NT2/D1 (cell line): ENCODE data around the gene CYSTM1.

Experiments
- YY1 ChIP-seq: IDR thresholded peaks from 2 replicates; pipeline ENCODE4 v1.6.1; 2011; ENCODE audit not compliant: insufficient read length, insufficient read depth
- ZNF274 ChIP-seq: IDR thresholded peaks from 2 replicates; pipeline ENCODE4 v1.6.1; 2011; ENCODE audit warnings: mild to moderate bottlenecking, low read depth, low read length

DNA sequence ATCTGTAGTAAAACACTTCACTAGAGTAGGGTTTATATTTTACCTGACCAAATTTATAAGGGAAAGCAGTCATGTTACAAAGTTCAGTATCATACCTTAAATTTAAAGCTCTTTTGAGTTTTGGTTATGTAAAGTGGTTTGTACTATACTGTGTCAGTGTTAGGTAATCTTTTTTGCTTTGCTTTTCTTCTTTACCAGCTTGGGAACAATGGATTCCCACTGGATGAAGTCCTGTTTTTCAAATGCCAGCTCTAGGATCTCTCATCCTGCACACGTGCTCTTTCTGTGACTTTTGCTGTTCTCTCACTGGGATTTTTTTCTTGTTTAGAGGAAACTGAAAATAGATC is 15.9 kb downstream of the CYSTM1 start:
- TF ChIP-seq YY1: no peak
- TF ChIP-seq ZNF274: no peak
